HUDEP-2 (cell line): ENCODE results near the gene CRNKL1.
"Not testable (repeated sequence)": the region's sequence is repeated elsewhere in the genome, so short reads cannot be mapped to it uniquely, and the experiment has no call there.

Source experiments
- DNase-seq, 76 experiments: peaks; one replicate each; lab custom pipeline; 2025; ENCODE audit not compliant: unreplicated experiment in 76 of 76; lab: John Stamatoyannopoulos, UW

Gene CRNKL1

GRCh38 chr20:20010639-20011500, 41.4 kb downstream of the CRNKL1 start:
- no peak for DNase-seq

- no peak for DNase-seq
Measured at GRCh38 chr20:20009784-20010253, 42.4 kb downstream of the CRNKL1 start.

GRCh38 chr20:20005342-20005741, 46.9 kb downstream of the CRNKL1 start:
- no peak for DNase-seq

- DNase-seq = not testable (repeated sequence)
Measured at GRCh38 chr20:20003955-20004322, 48.3 kb downstream of the CRNKL1 start.

GRCh38 chr20:20003031-20003954, 49.0 kb downstream of the CRNKL1 start:
- no peak for DNase-seq

- DNase-seq = no peak
Measured at GRCh38 chr20:20002101-20002998, 49.9 kb downstream of the CRNKL1 start.

GRCh38 chr20:20000211-20000968, 51.9 kb downstream of the CRNKL1 start:
- DNase-seq = no peak

- no peak for DNase-seq
Measured at GRCh38 chr20:19998990-19999705, 53.1 kb downstream of the CRNKL1 start.

GRCh38 chr20:19996917-19997316, 55.3 kb downstream of the CRNKL1 start:
- no peak for DNase-seq

GRCh38 chr20:19996222-19996621, 56.0 kb downstream of the CRNKL1 start:
- DNase-seq = no peak

- DNase-seq = peak in 3 of 76 experiments; percentile 1 to 8 (median 7)
Measured at GRCh38 chr20:19995220-19995863, 56.9 kb downstream of the CRNKL1 start.

- DNase-seq = no peak
Measured at GRCh38 chr20:19993958-19994669, 58.2 kb downstream of the CRNKL1 start.

GRCh38 chr20:19992996-19993908, 59.0 kb downstream of the CRNKL1 start:
- DNase-seq = no peak

- DNase-seq = no peak
Measured at GRCh38 chr20:19991854-19992253, 60.4 kb downstream of the CRNKL1 start.

- no peak for DNase-seq
Measured at GRCh38 chr20:19991308-19991707, 61.0 kb downstream of the CRNKL1 start.

- no peak for DNase-seq
Measured at GRCh38 chr20:19990850-19991249, 61.4 kb downstream of the CRNKL1 start.

GRCh38 chr20:19987046-19987445, 65.2 kb downstream of the CRNKL1 start:
- no peak for DNase-seq
